CD4-positive, alpha-beta T cell treated with Interleukin-17A for 4 hours (primary cell): ENCODE data around the gene KLHDC3.

Source experiments
- DNase-seq: peaks from one replicate; pipeline ENCODE4 v3.0.0-alpha.2; 2020; ENCODE audit warnings: mixed read lengths

The KLHDC3 gene

DNA sequence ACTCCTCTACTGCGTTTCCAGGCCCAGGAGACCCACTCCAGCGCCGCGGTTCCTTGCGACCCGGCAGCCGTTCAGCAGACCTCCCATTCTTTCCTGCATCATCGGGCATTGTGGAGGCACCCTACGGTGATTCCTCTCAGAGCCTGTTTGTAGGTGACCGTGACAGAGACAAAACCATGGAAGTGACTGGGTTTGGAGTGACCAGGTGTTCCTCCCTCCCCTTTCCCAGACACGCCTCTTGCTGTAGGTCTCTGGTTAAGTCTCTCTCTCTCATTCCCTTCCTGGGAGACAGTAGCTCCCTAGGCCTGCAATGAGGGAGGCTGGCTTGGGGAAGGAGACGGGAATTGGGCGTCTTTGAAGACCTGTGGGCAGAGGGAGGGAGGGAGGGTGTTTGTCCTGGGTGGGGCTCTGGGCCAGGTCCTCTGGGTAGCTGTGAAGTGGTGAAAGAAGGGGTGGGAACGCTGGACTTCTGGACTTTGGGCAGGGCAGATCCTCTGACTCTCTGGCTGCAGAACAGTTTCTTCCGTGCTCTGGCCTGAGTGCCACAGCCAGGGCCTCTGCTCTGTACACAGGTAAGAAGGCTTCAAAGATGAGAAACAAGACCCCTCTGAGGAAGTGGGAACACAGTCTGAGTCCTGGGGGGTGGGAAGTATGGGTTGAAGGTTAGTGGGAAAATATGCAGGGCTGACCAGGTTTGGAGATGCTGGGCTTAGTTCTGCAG, 46.1 kb downstream of the KLHDC3 start:
- DNase-seq = no peak

- DNase-seq = no peak
Observed at GRCh38 chr6:43060755-43061633, 46.9 kb downstream of the KLHDC3 start.

GRCh38 chr6:43061861-43062260, 47.8 kb downstream of the KLHDC3 start:
- DNase-seq = no peak

GRCh38 chr6:43062818-43063217, 48.8 kb downstream of the KLHDC3 start:
- DNase-seq = no peak

DNA sequence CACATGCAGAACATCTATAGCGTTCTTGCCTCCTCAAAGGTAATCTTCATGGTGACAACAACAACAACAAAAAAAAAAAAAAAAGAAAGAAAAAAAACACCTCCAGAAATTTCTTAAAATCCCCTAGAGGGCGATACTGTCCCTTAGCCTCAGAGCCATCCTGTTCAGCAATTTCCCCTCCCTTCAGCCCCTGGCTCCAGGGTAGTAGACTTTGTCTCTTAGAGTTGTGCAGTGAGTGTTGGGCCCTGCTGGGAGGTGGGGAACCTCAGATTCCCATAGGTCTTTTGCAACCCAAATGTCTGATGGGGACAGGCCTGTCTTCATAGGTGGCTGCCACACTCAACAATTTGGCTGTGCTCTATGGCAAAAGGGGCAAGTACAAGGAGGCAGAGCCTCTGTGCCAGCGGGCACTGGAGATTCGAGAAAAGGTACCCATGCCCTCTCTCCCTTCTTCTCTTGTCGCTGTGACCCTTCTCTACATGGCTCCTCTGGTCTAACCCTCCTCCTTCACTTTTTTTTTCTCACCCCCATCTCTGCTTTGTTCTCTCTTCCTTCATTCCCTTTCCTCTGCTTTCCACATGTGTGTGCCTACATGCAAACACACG, 56.1 kb downstream of the KLHDC3 start:
- DNase-seq = peak; percentile 22
